Hepatocyte (in vitro differentiated cells): ENCODE results near the gene EXOC1L. TPM values are rescaled to one million over a fixed set of nuclear protein-coding genes. Genes with fewer than 3 reads are reported as not detected.

ENCODE experiments used
- polyA plus RNA-seq: library from polyadenylated mRNA; unstranded; fragments of >200 nt; fragmentation: Nextera tagmentation; extraction: Ambion mirVana; gene quantifications from 2 replicates; pipeline ENCODE4 v1.2.1, GENCODE V29; 2016
- small RNA-seq: library from RNA; depleted of rRNA; stranded (forward); fragments of <200 nt; gene quantifications from one replicate; pipeline ENCODE3, GENCODE V24; 2014
- total RNA-seq: library from RNA; depleted of rRNA; stranded (reverse); fragments of >200 nt; gene quantifications from 2 replicates; pipeline ENCODE4 v1.2.3, GENCODE V29; 2014

EXOC1L gene
- total and polyA plus RNA-seq, 2 experiments from 2014 or later = not detected

Small RNA genes within 50 kb of the gene (small RNA-seq; reads per million reads assigned to genes)
- gene RNU6-276P (not detected), gene RNU6-652P (not detected)

Other genes with a start within 250 kb of the EXOC1L start
- not detected in 2 replicates for gene PDCL2, start 227.5 kb upstream of the EXOC1L start, total RNA-seq
- not detected in 2 replicates for gene PDCL2, start 227.5 kb upstream of the EXOC1L start, polyA plus RNA-seq
- 7.6 and 20.1 TPM in 2 replicates for gene NMU, start 183.5 kb upstream of the EXOC1L start, total RNA-seq
- 2.0 and 5.2 TPM in 2 replicates for gene NMU, start 183.5 kb upstream of the EXOC1L start, polyA plus RNA-seq
- gene EXOC1, start 33.9 kb downstream of the EXOC1L start, total RNA-seq = 28.1 and 31.4 TPM in 2 replicates
- gene EXOC1, start 33.9 kb downstream of the EXOC1L start, polyA plus RNA-seq = 15.7 and 22.7 TPM in 2 replicates
- gene CEP135, start 129.2 kb downstream of the EXOC1L start, total RNA-seq = 7.7 and 10.9 TPM in 2 replicates
- 3.1 and 3.2 TPM in 2 replicates for gene CEP135, start 129.2 kb downstream of the EXOC1L start, polyA plus RNA-seq